Endothelial cell of umbilical vein (primary cell): ENCODE data around the gene SKIC3. TPM values are rescaled to one million over a fixed set of nuclear protein-coding genes. Genes with fewer than 3 reads are reported as not detected.

Experiments
- Bru-seq: library from RNA; stranded (reverse); fragments of 400-500 nt; gene quantifications from one replicate; lab custom pipeline; 2021; lab: Mats Ljungman, UMichigan
- BruChase-seq, 2 experiments: library from RNA; stranded (reverse); fragments of 400-500 nt; gene quantifications; one replicate each; lab custom pipeline; 2021; lab: Mats Ljungman, UMichigan
- BruUV-seq: library from RNA; stranded (reverse); fragments of 400-500 nt; replicated peaks from 2 replicates; lab custom pipeline; 2021; lab: Mats Ljungman, UMichigan
- CTCF ChIA-PET: fragments of 300-600, 350-600 bp; sonication (Branson Sonifier 250); formaldehyde crosslinking; loops from one replicate; lab custom pipeline; 2021; ENCODE audit warnings: antibody characterized with exemption, inconsistent platforms; lab: Charles Lee
- POLR2A ChIA-PET: fragments of 300-600, 350-600 bp; sonication (Branson Sonifier 250); formaldehyde crosslinking; loops from one replicate; lab custom pipeline; 2021; ENCODE audit warnings: antibody characterized with exemption, inconsistent platforms; lab: Charles Lee
- DNase-seq: peaks from one replicate; pipeline ENCODE4 v3.0.0-alpha.2; 2011; ENCODE audit warnings: low read depth, low spot score
- FAIRE-seq: peaks from 2 replicates; lab custom pipeline; 2011; peaks lifted over from hg19 to GRCh38; lab: Jason Lieb, UNC
- H2AFZ ChIP-seq: 2 replicates; pipeline ENCODE4 v1.6.0; 2012; ENCODE audit warnings: low read depth, low read length, control low read depth, inconsistent platforms
- H3K27ac ChIP-seq: 2 replicates; pipeline ENCODE4 v1.5.1; 2011; ENCODE audit warnings: low read depth, mild to moderate bottlenecking, control low read depth, low read length, moderate library complexity; ENCODE audit not compliant: insufficient read depth
- H3K27me3 ChIP-seq, 2 experiments: 2 replicates each; pipeline versions ENCODE4 v1.6.0 to v1.6.1; 2011; ENCODE audit warnings: low read length in 2 of 2, mixed read lengths in 1 of 2; ENCODE audit not compliant: control insufficient read depth in 2 of 2, insufficient read depth in 2 of 2
- H3K36me3 ChIP-seq, 2 experiments: 2 replicates in 1 of 2; 3 replicates in 1 of 2; pipeline ENCODE4 v1.5.1; 2011; ENCODE audit warnings: low read length in 2 of 2, mild to moderate bottlenecking in 1 of 2, moderate library complexity in 1 of 2; ENCODE audit not compliant: control insufficient read depth in 2 of 2, insufficient read depth in 2 of 2; ENCODE audit errors: extremely low read depth in 1 of 2
- H3K4me1 ChIP-seq: 3 replicates; pipeline ENCODE4 v1.5.1; 2011; ENCODE audit warnings: mild to moderate bottlenecking, low read length; ENCODE audit not compliant: control insufficient read depth, insufficient read depth; ENCODE audit errors: extremely low read depth
- H3K4me2 ChIP-seq: 2 replicates; pipeline ENCODE4 v1.6.1; 2011; ENCODE audit warnings: low read length, control low read depth, mixed read lengths; ENCODE audit not compliant: insufficient read depth
- H3K4me3 ChIP-seq, 3 experiments: fragments of 200-600 bp in 1 of 3; sonication (generic), shearing (Covaris generic) in 1 of 3; replicated peaks in 1 of 3; 2 replicates each; pipeline ENCODE4 v1.5.1; 2011 to 2016; ENCODE audit warnings: control low read depth in 3 of 3, low read length in 3 of 3, mild to moderate bottlenecking in 2 of 3, inconsistent platforms in 1 of 3, low read depth in 1 of 3, moderate library complexity in 1 of 3; ENCODE audit not compliant: insufficient read depth in 1 of 3
- H3K79me2 ChIP-seq: 2 replicates; pipeline ENCODE4 v1.6.0; 2012; ENCODE audit warnings: low read length, inconsistent platforms; ENCODE audit not compliant: control insufficient read depth, insufficient read depth
- H3K9ac ChIP-seq: replicated peaks from 2 replicates; pipeline ENCODE3; 2011; ENCODE audit warnings: low read length, control low read depth; ENCODE audit not compliant: insufficient read depth; ENCODE audit errors: extremely low read depth
- H3K9me1 ChIP-seq: replicated peaks from 3 replicates; pipeline ENCODE4 v1.6.0; 2011; ENCODE audit warnings: mild to moderate bottlenecking, low read length; ENCODE audit not compliant: control insufficient read depth, insufficient read depth; ENCODE audit errors: extremely low read depth
- H3K9me3 ChIP-seq: replicated peaks from 2 replicates; pipeline ENCODE4 v1.5.1; 2012; ENCODE audit warnings: low read length, inconsistent platforms; ENCODE audit not compliant: control insufficient read depth, insufficient read depth
- H4K20me1 ChIP-seq: replicated peaks from 2 replicates; pipeline ENCODE3; 2011; ENCODE audit warnings: mild to moderate bottlenecking, low read length; ENCODE audit not compliant: control insufficient read depth, insufficient read depth; ENCODE audit errors: extremely low read depth
- CTCF ChIP-seq, 2 donors: IDR thresholded peaks; 1 replicate in 1 of 2; 2 replicates in 1 of 2; pipeline ENCODE4 v1.5.1; 2011; ENCODE audit warnings: low read length in 2 of 2, mild to moderate bottlenecking in 2 of 2, moderate library complexity in 2 of 2, control low read depth in 1 of 2, inconsistent platforms in 1 of 2, low read depth in 1 of 2; ENCODE audit not compliant: insufficient read depth in 1 of 2; ENCODE audit errors: extremely low read depth in 1 of 2
- EZH2 ChIP-seq: IDR thresholded peaks from 2 replicates; pipeline ENCODE4 v1.6.1; 2012; ENCODE audit warnings: borderline replicate concordance, low read depth, mild to moderate bottlenecking, moderate library complexity, low read length, inconsistent platforms; ENCODE audit not compliant: severe bottlenecking
- FOS ChIP-seq: IDR thresholded peaks from 2 replicates; pipeline ENCODE4 v1.6.1; 2011; ENCODE audit warnings: mild to moderate bottlenecking, low read length, moderate library complexity, borderline replicate concordance; ENCODE audit not compliant: insufficient read depth
- GATA2 ChIP-seq: IDR thresholded peaks from 2 replicates; pipeline ENCODE4 v1.7.0; 2011; ENCODE audit warnings: low read depth, mild to moderate bottlenecking, moderate library complexity, mixed read lengths, low read length; ENCODE audit not compliant: insufficient read length, insufficient read depth
- JUN ChIP-seq: IDR thresholded peaks from 2 replicates; pipeline ENCODE4 v1.6.1; 2011; ENCODE audit warnings: borderline replicate concordance, low read depth; ENCODE audit not compliant: insufficient read length, insufficient read depth
- MAX ChIP-seq: IDR thresholded peaks from 2 replicates; pipeline ENCODE4 v1.6.1; 2011; ENCODE audit not compliant: insufficient read depth, insufficient read length
- MYC ChIP-seq: IDR thresholded peaks from one replicate; pipeline ENCODE4 v1.6.1; 2011; ENCODE audit warnings: mild to moderate bottlenecking, low read depth, low read length
- POLR2A ChIP-seq: IDR thresholded peaks from 2 replicates; pipeline ENCODE4 v1.6.1; 2012; ENCODE audit warnings: low read depth, mild to moderate bottlenecking, control low read depth, low read length
- POLR2AphosphoS5 ChIP-seq: IDR thresholded peaks from 2 replicates; pipeline ENCODE4 v1.6.1; 2012; ENCODE audit warnings: low read depth, mild to moderate bottlenecking, control low read depth, low read length, moderate library complexity; ENCODE audit not compliant: insufficient read depth
- dilution Hi-C: fragments of 300-500 bp; cut with MboI; formaldehyde crosslinking; loops from one replicate; pipeline ENCODE4 v1.15.0; 2019; ENCODE audit warnings: low sequenced_read_pairs; ENCODE audit not compliant: extremely low pct_ligation_motif_present
- intact Hi-C: fragments of 100-400 bp; cut with micrococcal nuclease; formaldehyde crosslinking; loops from one replicate; pipeline ENCODE4 v1.10.0; 2022
- long read RNA-seq: library from polyadenylated mRNA; stranded (forward); transcript quantifications from one replicate; pipeline ENCODE4 v2.0.0, GENCODE V29; 2021
- polyA minus RNA-seq, 3 experiments: library from RNA; depleted of rRNA, polyadenylated mRNA; stranded (reverse); fragments of >200 nt; gene quantifications; 1 replicate in 1 of 3; 2 replicates in 2 of 3; pipeline ENCODE4 v1.2.3, GENCODE V29; 2011
- polyA plus RNA-seq, 4 experiments: library from polyadenylated mRNA; depleted of rRNA in 3 of 4; stranded (reverse) in 3 of 4; unstranded in 1 of 4; fragments of >200 nt; gene quantifications; 2 replicates each; pipeline versions ENCODE4 v1.2.1 to v1.2.3, GENCODE V29; 2011 to 2012; ENCODE audit warnings: missing spikeins in 1 of 4
- total RNA-seq: library from RNA; stranded (reverse); gene quantifications from 2 replicates; pipeline ENCODE4 v1.2.3, GENCODE V29; 2021

The SKIC3 gene
- total RNA-seq (92.6 and 100 TPM in 2 replicates), polyA plus RNA-seq (14.2 and 18.8 TPM in 2 replicates), polyA minus RNA-seq (65.9 and 66.1 TPM in 2 replicates), Bru-seq, nascent RNA (percentile 87 among the genes with signal in this experiment), BruChase-seq, experiment 1, labeled RNA remaining after a 6-hour chase (percentile 81 among the genes with signal in this experiment), BruChase-seq, experiment 2, labeled RNA remaining after a 2-hour chase (percentile 89 among the genes with signal in this experiment)
- 20.6 and 24.2 TPM in 2 replicates for polyA plus RNA-seq (2011; cell fraction: cytosol; rRNA removed)
- polyA plus RNA-seq (2011; cell fraction: nucleus; rRNA removed): 81.5 and 113 TPM in 2 replicates
- polyA plus RNA-seq (2012): 50.1 and 60.4 TPM in 2 replicates
- polyA minus RNA-seq (2011; cell fraction: cytosol; rRNA and poly(A)+ RNA removed): 34.7 TPM
- 90.5 and 123 TPM in 2 replicates for polyA minus RNA-seq (2011; cell fraction: nucleus; rRNA and poly(A)+ RNA removed)
- long read RNA-seq, full-length matches to known transcripts: 20 of 49 reads
- long read RNA-seq, partial matches to known transcripts: 22 of 49 reads
- long read RNA-seq, other reads (novel, unspliced or antisense): 7 of 49 reads

- CTCF ChIA-PET: interaction anchor here (0.6 to 1.1 kb wide), 10 partner anchors 10 to 289 kb away, joined by 3 to 5 read pairs (median 4); partner anchors contain the start of gene RFESD
- peak within 1 kb of the TSS; percentile 87 for H2AFZ ChIP-seq
- POLR2A ChIA-PET: interaction anchor here (0.6 kb wide), 2 partner anchors 11 to 532 kb away, joined by 3 read pairs; no protein-coding TSS in a partner anchor
- H3K9me1 ChIP-seq: no peaks in the 10 kb centered on the region
- BruUV-seq: TSS peak; percentile 56
- dilution Hi-C loops: no loop called here
- peak within 1 kb of the TSS; percentile 93 for H3K4me2 ChIP-seq
- TF ChIP-seq EZH2 (no peak), POLR2A (peak; percentile 64), FOS (no peak), MAX (peak; percentile 92), POLR2AphosphoS5 (no peak), MYC (no peak), JUN (no peak), GATA2 (no peak), CTCF (IDR thresholded peaks at IDR 0.05; ENCODE audit: extremely low read depth in 1 of 2, insufficient read depth in 1 of 2, low read depth in 1 of 2, low read length in 2 of 2) (peak; percentile 10 to 45)
- DNase-seq: peak; percentile 99
- peak within 1 kb of the TSS; percentile 57 to 90 (median 86) for H3K4me3 ChIP-seq
- intact Hi-C loops: loop anchor here (1.0 to 5.0 kb wide), 4 partner anchors 65 to 528 kb away; partner anchors contain the start of genes GPR150 and RHOBTB3
- peak; percentile 100 for FAIRE-seq
- H3K9ac ChIP-seq: peak within 1 kb of the TSS; percentile 69
- H4K20me1 ChIP-seq: no peaks in the 10 kb centered on the region
- no peaks in the 10 kb centered on the region for H3K9me3 ChIP-seq
- peaks cover 46% of the 10 kb centered on the region for H3K79me2 ChIP-seq
- peaks cover 15% of the 10 kb centered on the region for H3K4me1 ChIP-seq
- H3K36me3 ChIP-seq: peaks cover 0 to 3% of the 10 kb centered on the region in 2 experiments
- H3K27ac ChIP-seq: peak within 1 kb of the TSS; percentile 31
- H3K27me3 ChIP-seq: no peaks in the 10 kb centered on the region
Observed at GRCh38 chr5:95554647-95555548, at the start of gene SKIC3, which contains the start of gene ARSK. TSS of gene SKIC3 (minus strand) at chr5:95554977. CDS start at chr5:95547150, 7,827 bp downstream. TSS of gene ARSK (plus strand) at chr5:95555101. CDS start at chr5:95555279, 178 bp downstream.
